GM08714 (cell line): ENCODE measurements around the gene LSR.

Experiments
- H3K4me3 ChIP-seq: fragments of 200-500 bp; sonication (Bioruptor generic); 2 replicates; pipeline ENCODE4 v1.5.1; 2014; ENCODE audit warnings: mild to moderate bottlenecking, low read length, inconsistent platforms
- ZNF274 ChIP-seq: IDR thresholded peaks from 2 replicates; pipeline ENCODE4 v1.6.1; 2012; ENCODE audit warnings: mild to moderate bottlenecking, low read depth, low read length

Gene LSR

GRCh38 chr19:35288331-35288730, 39.5 kb downstream of the LSR start:
- H3K4me3 ChIP-seq = no peak overlapping the region
- no peak for TF ChIP-seq ZNF274

- no peak overlapping the region for H3K4me3 ChIP-seq
- no peak for TF ChIP-seq ZNF274
Measured at GRCh38 chr19:35288906-35289305, 40.1 kb downstream of the LSR start.

- H3K4me3 ChIP-seq = no peak overlapping the region
- no peak for TF ChIP-seq ZNF274
Measured at GRCh38 chr19:35290381-35291127, 41.8 kb downstream of the LSR start.

- TF ChIP-seq ZNF274 = no peak
- H3K4me3 ChIP-seq = no peak overlapping the region
Measured at GRCh38 chr19:35291259-35291658, 42.5 kb downstream of the LSR start.

- no peak within 1 kb of the TSS for H3K4me3 ChIP-seq
- no peak for TF ChIP-seq ZNF274
Measured at GRCh38 chr19:35291916-35292315, 43.1 kb downstream of the LSR start, which contains the start of gene MAG. MAG (plus strand) TSS chr19:35292161; CDS start chr19:35295409, 3,248 bp downstream.

- no peak overlapping the region for H3K4me3 ChIP-seq
- no peak for TF ChIP-seq ZNF274
Measured at GRCh38 chr19:35292421-35293362, 43.9 kb downstream of the LSR start.

GRCh38 chr19:35293363-35293739, 44.5 kb downstream of the LSR start:
- no peak overlapping the region for H3K4me3 ChIP-seq
- TF ChIP-seq ZNF274 = no peak

GRCh38 chr19:35293808-35294207, 45.0 kb downstream of the LSR start:
- no peak for TF ChIP-seq ZNF274

GRCh38 chr19:35294328-35294727, 45.5 kb downstream of the LSR start:
- H3K4me3 ChIP-seq = no peak overlapping the region
- no peak for TF ChIP-seq ZNF274

More at GRCh38 chr19:35293808-35294207, 45.0 kb downstream of the LSR start:
- no peak overlapping the region for H3K4me3 ChIP-seq

GRCh38 chr19:35294859-35295791, 46.3 kb downstream of the LSR start:
- no peak for TF ChIP-seq ZNF274

GRCh38 chr19:35295792-35296462, 47.1 kb downstream of the LSR start:
- H3K4me3 ChIP-seq = no peak overlapping the region
- no peak for TF ChIP-seq ZNF274

More at GRCh38 chr19:35294859-35295791, 46.3 kb downstream of the LSR start:
- H3K4me3 ChIP-seq = no peak overlapping the region

- H3K4me3 ChIP-seq = no peak overlapping the region
- no peak for TF ChIP-seq ZNF274
Measured at GRCh38 chr19:35296644-35297514, 48.1 kb downstream of the LSR start.
